ENCODE results near the gene RAB3D. TPM values are rescaled to one million over a fixed set of nuclear protein-coding genes. Genes with fewer than 3 reads are reported as not detected.

The RAB3D gene
- total and polyA plus RNA-seq, 2 of the 4 experiments (the other 2 are of a cell fraction): 4.8 to 5.5 TPM

- intact Hi-C loops (cut with micrococcal nuclease): loop anchor here (2.0 kb wide), 2 partner anchors 59 to 83 kb away; partner anchors contain the start of genes ODAD3 and PRKCSH
- TF ChIP-seq BHLHE40 (IDR thresholded peaks at IDR 0.05; ENCODE audit: low read depth, low read length) (no peak), RCOR1 (IDR thresholded peaks at IDR 0.05; ENCODE audit: insufficient replicate concordance, low read length) (no peak)
Observed at GRCh38 chr19:11375143-11375948, 35.9 kb upstream of the RAB3D start.

More at GRCh38 chr19:11375143-11375948, 35.9 kb upstream of the RAB3D start:
- peak overlapping the region; percentile 49; the same call in 1 of the 2 replicates for H2AK5ac ChIP-seq (ENCODE audit: low read depth, low read length)
- H4K91ac ChIP-seq (ENCODE audit: insufficient read depth, low read depth, low read length): peak overlapping the region; percentile 60
- H3K18ac ChIP-seq (ENCODE audit: low read depth, low read length): peak overlapping the region; percentile 2
- H3K4me1 ChIP-seq (ENCODE audit: control insufficient read depth, insufficient read depth, low read length): peaks cover 22% of the 10 kb centered on the region
- H3K79me1 ChIP-seq (ENCODE audit: low read depth in 1 of 2, low read length in 2 of 2): peaks cover 6 to 34% of the 10 kb centered on the region in 2 experiments
- H2BK15ac ChIP-seq (ENCODE audit: low read depth, low read length): peak overlapping the region; percentile 12; the same call in 1 of the 3 replicates
- in situ Hi-C loops (cut with MboI; ENCODE audit: low sequenced_read_pairs) (no loop called here), dilution Hi-C loops (cut with HindIII; ENCODE audit: low sequenced_read_pairs, unreplicated experiment) (no loop called here)
- H4K20me1 ChIP-seq (ENCODE audit: insufficient read depth, low read length): peaks cover 11% of the 10 kb centered on the region; the same call in 1 of the 2 replicates
- 60% methylated on average over 9 of the region's 27 CpGs; no CpG with 5 or more reads in 1 of the 2 experiments for WGBS, 2 experiments (ENCODE audit: extremely low coverage in 2 of 2, insufficient read length in 1 of 2)
- ChIA-PET POLR2A (ENCODE audit: unreplicated experiment) (interaction anchor here (0.6 kb wide), 1 partner anchor 102 kb away, joined by 4 read pairs; no protein-coding TSS in a partner anchor), CTCF (interaction anchor here (0.6 to 1.5 kb wide), 5 partner anchors 8 to 161 kb away, joined by 3 to 5 read pairs (median 3); partner anchors contain the start of gene PRKCSH)
- peak overlapping the region; percentile 88 for H2AK9ac ChIP-seq (replicated peaks; ENCODE audit: low read depth, low read length, poor library complexity)
- peak overlapping the region; percentile 54 for H4K5ac ChIP-seq (ENCODE audit: low read depth, low read length)
- H3K27ac ChIP-seq (ENCODE audit: insufficient read depth, low read length): peak overlapping the region; percentile 72
- H2BK5ac ChIP-seq (ENCODE audit: low read depth, low read length, poor library complexity, severe bottlenecking): peak overlapping the region; percentile 59
- H3K36me3 ChIP-seq (ENCODE audit: control insufficient read depth, insufficient read depth, low read length): no peaks in the 10 kb centered on the region
- H3K9me3 ChIP-seq (ENCODE audit: control insufficient read depth, insufficient read depth, low read length): no peaks in the 10 kb centered on the region
- H3K27me3 ChIP-seq (ENCODE audit: control insufficient read depth, insufficient read depth, low read length): no peaks in the 10 kb centered on the region
- peak overlapping the region; percentile 77 for H3K4ac ChIP-seq (ENCODE audit: low read depth, low read length)
- H4K8ac ChIP-seq (ENCODE audit: low read depth in 2 of 2, low read length in 2 of 2): peak overlapping the region; percentile 90 to 92
- peak overlapping the region; percentile 28 for H3K4me3 ChIP-seq (ENCODE audit: insufficient read depth, low read depth, low read length)
- ATAC-seq (ENCODE audit: low read depth) (no peak), DNase-seq (no peak)
- peak overlapping the region; percentile 69 for H3K14ac ChIP-seq (replicated peaks; ENCODE audit: low read depth, low read length)
- peak overlapping the region; percentile 74; the same call in 1 of the 2 replicates for H3K23ac ChIP-seq (ENCODE audit: low read depth, low read length)
- peak overlapping the region; percentile 23 for H2BK20ac ChIP-seq (ENCODE audit: low read depth, low read length)
- peak overlapping the region; percentile 98 for H2AFZ ChIP-seq (replicated peaks; ENCODE audit: low read length, poor library complexity)
- peaks cover 29% of the 10 kb centered on the region for H3K9me1 ChIP-seq (ENCODE audit: insufficient read depth, low read length)
- no TSS peak for BruUV-seq (replicated peaks)
- peak overlapping the region; percentile 27 for H3K9ac ChIP-seq (ENCODE audit: low read depth, low read length)
- H3K4me2 ChIP-seq (ENCODE audit: low read depth, low read length): peak overlapping the region; percentile 72
- peak overlapping the region; percentile 33; the same call in 1 of the 2 replicates for H2BK120ac ChIP-seq (ENCODE audit: low read depth, low read length)
- peak overlapping the region; percentile 76; the same call in 1 of the 2 replicates for H3K56ac ChIP-seq (ENCODE audit: extremely low read depth, insufficient read depth, low read length)
